Esophagus (tissue), 2 donors: ENCODE measurements around the gene CALD1. TPM values are rescaled to one million over a fixed set of nuclear protein-coding genes. Genes with fewer than 3 reads are reported as not detected.
A peak's percentile ranks its signal among the peaks of the same experiment; 100 is the strongest.

Source experiments
- H3K27ac ChIP-seq, 2 donors: one replicate each; pipeline ENCODE4 v1.5.1; 2013; ENCODE audit warnings: low read depth in 2 of 2, mild to moderate bottlenecking in 2 of 2, inconsistent platforms in 1 of 2, low read length in 1 of 2, moderate library complexity in 1 of 2
- H3K27me3 ChIP-seq, 2 donors: one replicate each; pipeline ENCODE4 v1.6.1; 2013; ENCODE audit warnings: low read length in 2 of 2, control low read depth in 1 of 2, mild to moderate bottlenecking in 1 of 2; ENCODE audit not compliant: insufficient read depth in 2 of 2, control insufficient read depth in 1 of 2
- H3K36me3 ChIP-seq, 2 donors: one replicate each; pipeline ENCODE4 v1.6.1; 2013; ENCODE audit warnings: low read length in 1 of 2; ENCODE audit not compliant: control insufficient read depth in 2 of 2, insufficient read depth in 2 of 2
- H3K4me1 ChIP-seq, 2 donors: one replicate each; pipeline ENCODE4 v1.6.1; 2013; ENCODE audit warnings: low read length in 1 of 2; ENCODE audit not compliant: control insufficient read depth in 2 of 2, insufficient read depth in 2 of 2
- H3K4me3 ChIP-seq, 2 donors: one replicate each; pipeline ENCODE4 v1.5.1; 2013; ENCODE audit warnings: low read length in 2 of 2, mild to moderate bottlenecking in 2 of 2, low read depth in 1 of 2, moderate library complexity in 1 of 2
- H3K9me3 ChIP-seq, 2 donors: one replicate each; pipeline ENCODE4 v1.6.1; 2013; ENCODE audit warnings: mild to moderate bottlenecking in 2 of 2, low read depth in 1 of 2, low read length in 1 of 2, moderate library complexity in 1 of 2; ENCODE audit not compliant: control insufficient read depth in 2 of 2, insufficient read depth in 1 of 2
- WGBS, 2 donors: extraction: QIAGEN DNeasy Blood & Tissue Kit; methylation state at CpG; one replicate each; pipeline ENCODE4 v1.1.7; 2013; 5-methylcytosine and 5-hydroxymethylcytosine counted together
- polyA plus RNA-seq, 2 donors: library from polyadenylated mRNA; stranded (reverse); fragments of 200-250 nt; gene quantifications; one replicate each; pipeline ENCODE4 v1.2.3, GENCODE V29; 2013
- donor health status: healthy with polysubstance abuse.
- donor health status: Bipolar disorder and iron deficiency.

Gene CALD1
- polyA plus RNA-seq, 2 donors: 93.4 to 128 TPM

DNA sequence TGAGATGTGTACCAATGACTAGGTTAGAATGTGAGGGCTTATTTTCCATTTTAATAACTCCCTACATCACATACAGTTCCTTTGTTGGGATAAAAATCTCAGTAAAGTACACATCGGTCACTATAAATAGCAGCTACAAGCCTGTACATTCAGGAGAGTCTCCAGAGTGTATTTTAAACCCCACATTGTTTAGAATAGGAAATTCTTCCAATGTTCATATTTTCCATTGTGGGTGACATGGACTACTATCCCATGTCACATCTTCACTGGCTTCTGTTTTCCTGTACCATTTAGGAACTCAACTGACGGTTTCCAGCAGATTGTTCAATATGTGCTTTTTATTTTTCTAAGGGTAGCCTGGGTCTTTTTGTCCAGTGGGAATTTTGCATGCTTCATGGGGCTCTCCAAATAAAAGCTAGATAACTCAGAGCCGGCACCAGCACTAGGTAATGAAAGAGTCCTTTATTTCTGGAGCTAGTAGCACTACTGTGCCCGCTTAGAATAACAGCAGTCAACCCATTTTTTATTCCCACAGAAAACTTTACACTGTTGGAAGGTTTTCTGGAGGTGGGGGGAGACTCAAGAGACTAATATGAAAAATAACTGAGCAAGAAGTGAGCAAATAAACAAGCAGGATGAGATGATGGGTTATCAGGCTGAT lies 100.5 kb downstream of the CALD1 start:
- Histone ChIP-seq H3K36me3 (no peaks in the 10 kb centered on the region), H3K4me3 (no peak overlapping the region), H3K4me1 (no peaks in the 10 kb centered on the region), H3K27me3 (no peaks in the 10 kb centered on the region), H3K9me3 (no peaks in the 10 kb centered on the region), H3K27ac (no peak overlapping the region)
- WGBS, 2 donors: 66 to 69% methylated on average over 4 of the region's 4 CpGs

DNA sequence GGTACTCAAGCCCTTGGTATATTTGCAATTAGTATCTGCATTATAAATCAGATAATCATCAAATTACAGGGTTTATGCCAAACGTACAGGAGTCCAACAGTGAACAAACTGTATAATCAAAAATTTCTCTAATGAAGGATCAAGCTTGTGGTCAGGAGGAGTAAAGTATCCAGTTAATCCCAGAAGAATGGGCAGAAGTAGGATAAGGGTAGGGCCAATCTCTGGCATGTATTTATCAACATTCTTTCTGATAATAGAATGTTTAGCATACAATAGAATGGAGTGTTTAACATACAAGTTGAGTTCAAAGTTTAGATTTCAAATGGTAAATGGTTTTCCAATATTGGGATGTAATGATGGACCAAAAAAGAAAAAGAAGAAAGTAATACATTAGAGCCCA lies 103.0 kb downstream of the CALD1 start:
- Histone ChIP-seq H3K27ac (no peak overlapping the region), H3K4me1 (peaks cover 0 to 5% of the 10 kb centered on the region in 2 donors)
- 60 to 70% methylated on average over 1 of the region's 1 CpG for WGBS, 2 donors

DNA sequence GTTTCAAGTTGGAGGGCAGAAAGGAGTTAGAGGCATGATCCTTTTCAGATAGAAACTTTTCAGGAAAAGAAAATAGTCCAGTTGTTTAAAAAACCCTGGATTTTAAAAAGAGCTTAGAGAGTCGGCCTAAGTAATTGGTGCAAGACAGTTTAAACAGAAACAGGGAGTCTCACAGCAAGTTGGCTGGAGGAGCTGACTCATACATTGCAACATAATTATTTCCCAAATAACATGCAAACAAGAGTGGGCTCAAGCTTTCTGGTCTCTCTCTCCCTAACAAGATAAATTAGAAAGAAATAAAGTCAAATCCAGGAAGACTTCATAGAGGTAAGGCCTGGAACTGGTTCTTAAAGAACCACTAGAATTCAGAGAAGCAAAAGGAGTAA lies 106.5 kb downstream of the CALD1 start:
- H3K36me3 ChIP-seq: no peaks in the 10 kb centered on the region
- H3K4me3 ChIP-seq: no peak overlapping the region
- peak overlapping the region in 1 of 2 donors; percentile 28 for H3K27ac ChIP-seq
- no peaks in the 10 kb centered on the region for H3K9me3 ChIP-seq
- H3K4me1 ChIP-seq: peaks cover 0 to 12% of the 10 kb centered on the region in 2 donors
- WGBS, 2 donors: 31 to 39% methylated on average over 1 of the region's 1 CpG
- no peaks in the 10 kb centered on the region for H3K27me3 ChIP-seq

More for the DNA sequence above, 103.0 kb downstream of the CALD1 start:
- no peaks in the 10 kb centered on the region for H3K9me3 ChIP-seq
- H3K36me3 ChIP-seq: no peaks in the 10 kb centered on the region
- H3K4me3 ChIP-seq: no peak overlapping the region
- H3K27me3 ChIP-seq: no peaks in the 10 kb centered on the region

DNA sequence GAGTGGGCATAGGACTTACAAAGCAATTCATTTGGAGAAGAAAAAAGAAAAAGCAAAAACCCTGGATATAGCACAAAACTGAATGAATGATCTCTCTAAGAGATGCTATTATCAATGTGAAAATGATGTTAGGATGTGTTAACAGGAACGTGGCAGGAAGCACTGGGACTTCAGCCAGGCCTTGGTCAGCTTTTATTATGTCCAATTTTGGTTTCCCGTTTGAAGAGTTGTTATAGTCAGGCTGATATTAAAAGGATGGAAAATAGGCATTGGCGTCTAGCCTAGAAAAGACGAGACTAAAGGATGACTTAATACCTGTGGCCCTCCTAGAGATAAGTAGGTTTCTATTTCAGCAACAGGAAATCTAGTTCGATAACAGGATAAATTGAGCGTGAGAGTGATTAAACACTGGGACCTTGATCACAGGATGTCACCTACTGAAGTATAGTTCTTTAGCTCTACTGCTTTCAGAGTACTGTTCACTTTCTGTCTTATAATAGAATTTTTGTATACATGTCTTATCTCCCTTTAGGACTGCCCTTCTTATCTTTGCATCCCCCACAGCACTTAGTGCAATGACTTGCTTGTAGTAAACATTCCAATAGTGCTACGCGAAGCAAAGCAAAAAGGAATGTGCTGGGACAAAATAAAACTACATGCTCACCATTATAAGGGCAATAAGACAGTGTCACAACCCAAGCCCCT lies 107.1 kb downstream of the CALD1 start:
- Histone ChIP-seq H3K27me3 (no peaks in the 10 kb centered on the region), H3K4me3 (no peak overlapping the region), H3K9me3 (no peaks in the 10 kb centered on the region), H3K27ac (peak overlapping the region; percentile 28 to 45), H3K4me1 (peaks cover 0 to 13% of the 10 kb centered on the region in 2 donors), H3K36me3 (no peaks in the 10 kb centered on the region)
- 39 to 40% methylated on average over 8 of the region's 8 CpGs for WGBS, 2 donors

DNA sequence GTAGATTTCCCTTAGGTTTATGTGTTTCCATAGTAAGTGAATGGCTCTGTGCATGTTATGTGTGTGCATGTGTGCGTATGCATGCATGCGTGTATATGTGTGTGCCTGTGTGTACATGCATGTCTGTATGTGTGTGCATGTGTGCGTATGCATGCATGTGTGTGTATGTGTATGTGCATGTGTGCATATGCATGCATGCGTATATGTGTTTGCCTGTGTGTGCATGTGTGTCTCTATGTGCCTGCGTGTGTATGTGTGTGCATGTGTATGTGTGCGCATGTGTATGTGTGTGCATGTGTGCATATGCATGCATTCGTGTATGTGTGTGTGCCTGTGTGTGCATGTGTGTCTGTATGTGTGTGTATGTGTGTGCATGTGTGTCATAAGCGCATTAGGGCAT lies 108.1 kb downstream of the CALD1 start:
- peaks cover 0 to 13% of the 10 kb centered on the region in 2 donors for H3K4me1 ChIP-seq
- WGBS, 2 donors: 97% methylated on average over 8 of the region's 8 CpGs
- no peaks in the 10 kb centered on the region for H3K27me3 ChIP-seq
- no peaks in the 10 kb centered on the region for H3K9me3 ChIP-seq
- H3K27ac ChIP-seq: no peak overlapping the region
- no peak overlapping the region for H3K4me3 ChIP-seq
- H3K36me3 ChIP-seq: no peaks in the 10 kb centered on the region

DNA sequence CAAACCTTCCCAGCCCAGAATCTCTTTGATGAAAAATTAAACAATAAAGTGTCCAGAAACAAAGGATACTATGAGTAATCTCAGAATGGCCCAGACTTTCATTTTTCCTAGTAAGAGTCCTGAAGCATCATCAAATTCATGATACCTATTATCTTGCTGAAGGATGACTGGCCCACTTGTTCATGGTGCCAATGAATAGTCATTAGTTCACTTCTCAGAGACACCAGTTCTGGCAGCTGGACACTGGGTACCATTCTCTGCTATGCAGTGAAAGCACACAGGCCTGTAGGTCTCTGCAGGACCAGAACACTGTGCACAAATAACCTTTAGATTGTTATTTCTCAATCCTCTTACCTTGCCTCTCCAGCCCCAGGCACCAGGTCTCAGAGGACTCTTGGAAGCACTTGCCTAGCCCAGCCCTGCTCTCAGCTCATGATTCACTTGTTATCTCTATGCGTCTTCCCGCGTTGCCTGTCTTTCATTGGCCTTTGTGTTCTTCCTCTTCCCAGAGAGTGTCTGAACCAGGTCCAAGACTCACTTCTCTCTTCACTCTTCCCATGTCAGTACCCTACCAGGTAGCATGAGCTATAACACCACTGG lies 108.8 kb downstream of the CALD1 start:
- H3K9me3 ChIP-seq: no peaks in the 10 kb centered on the region
- no peak overlapping the region for H3K4me3 ChIP-seq
- no peaks in the 10 kb centered on the region for H3K27me3 ChIP-seq
- 42 to 44% methylated on average over 3 of the region's 3 CpGs for WGBS, 2 donors
- H3K36me3 ChIP-seq: no peaks in the 10 kb centered on the region
- peak overlapping the region in 1 of 2 donors; percentile 7 for H3K27ac ChIP-seq
- peaks cover 0 to 13% of the 10 kb centered on the region in 2 donors for H3K4me1 ChIP-seq

DNA sequence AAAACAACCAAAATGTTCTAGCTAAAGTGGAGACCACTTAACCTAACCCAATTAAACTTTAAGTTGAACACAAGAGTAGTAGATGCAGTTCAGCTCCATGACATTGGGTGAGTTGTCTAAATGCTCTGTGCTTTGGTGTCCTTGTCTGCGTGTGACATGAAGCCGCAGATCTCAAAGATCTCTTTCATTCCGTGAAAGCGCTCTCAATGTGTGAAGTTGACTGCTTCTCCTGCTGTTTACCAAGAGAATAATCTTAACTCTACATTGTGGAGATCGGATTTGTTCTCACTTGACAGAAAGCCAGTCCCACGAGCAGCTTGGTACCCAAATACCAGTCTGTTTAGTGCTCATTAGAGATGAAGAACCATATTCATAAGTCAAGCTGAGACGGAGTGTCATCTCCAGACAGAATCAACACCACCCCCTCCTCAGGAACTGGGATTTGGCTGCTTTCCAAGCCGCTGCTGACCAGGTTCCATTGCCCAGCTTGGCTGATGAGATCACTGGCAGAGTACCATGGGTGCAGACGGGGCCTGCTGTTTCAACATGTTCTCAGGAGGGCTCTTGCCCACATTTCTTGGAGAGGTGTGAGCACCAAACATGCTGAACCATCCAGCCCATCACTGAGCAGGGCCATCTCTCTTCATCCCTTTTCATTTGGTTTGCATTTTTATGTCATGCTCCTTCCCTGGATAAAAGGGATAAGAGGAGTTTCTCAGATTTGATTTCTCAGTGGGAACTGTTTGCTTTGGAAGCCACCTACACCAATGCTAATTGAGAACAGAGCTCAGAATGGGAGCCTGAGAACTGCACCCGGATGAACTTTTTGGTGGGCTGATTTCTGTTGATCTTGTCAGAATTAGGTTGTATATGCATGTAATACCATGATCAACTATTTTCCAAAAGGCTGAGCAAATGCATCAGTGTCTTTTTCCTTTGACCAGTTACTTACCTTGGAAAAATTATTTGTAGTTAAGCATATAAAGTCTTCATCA lies 111.1 kb downstream of the CALD1 start:
- Histone ChIP-seq H3K4me1 (peaks cover 0 to 13% of the 10 kb centered on the region in 2 donors), H3K4me3 (no peak overlapping the region), H3K27me3 (no peaks in the 10 kb centered on the region), H3K9me3 (no peaks in the 10 kb centered on the region), H3K27ac (peak overlapping the region; percentile 17 to 62), H3K36me3 (no peaks in the 10 kb centered on the region)
- 47 to 58% methylated on average over 10 of the region's 10 CpGs for WGBS, 2 donors

DNA sequence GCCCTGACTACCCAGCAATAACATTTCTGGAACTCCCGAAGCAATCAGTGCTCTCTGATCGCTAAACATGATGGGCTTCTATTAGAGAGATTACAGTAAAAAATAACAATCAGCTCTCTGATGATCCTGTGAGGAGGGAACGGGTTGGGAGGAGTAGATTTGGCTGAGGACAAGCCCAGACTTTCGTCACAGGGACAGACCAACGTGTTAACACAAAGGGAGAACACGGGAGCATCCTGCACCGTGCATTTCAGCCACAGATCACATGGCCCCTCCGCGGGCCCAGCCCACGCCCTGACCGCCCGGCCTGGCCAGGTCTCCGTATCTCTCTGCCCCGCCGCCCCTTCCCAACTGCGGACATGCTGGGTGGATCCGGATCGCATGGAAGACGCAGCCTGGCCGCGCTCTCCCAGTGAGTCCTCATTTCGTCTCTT lies 111.8 kb downstream of the CALD1 start:
- H3K4me1 ChIP-seq: peaks cover 0 to 13% of the 10 kb centered on the region in 2 donors
- no peaks in the 10 kb centered on the region for H3K27me3 ChIP-seq
- H3K4me3 ChIP-seq: peak overlapping the region; percentile 50 to 60
- H3K9me3 ChIP-seq: peaks cover 0 to 4% of the 10 kb centered on the region in 2 donors
- WGBS, 2 donors: 7 to 12% methylated on average over 22 of the region's 22 CpGs
- H3K27ac ChIP-seq: peak overlapping the region; percentile 65 to 79
- H3K36me3 ChIP-seq: no peaks in the 10 kb centered on the region
